OCI-LY7 (cell line): ENCODE results near the gene KCND3. TPM values are rescaled to one million over a fixed set of nuclear protein-coding genes. Genes with fewer than 3 reads are reported as not detected.

Experiments used
- BruUV-seq: library from RNA; stranded (reverse); fragments of 400-500 nt; replicated peaks from 2 replicates; lab custom pipeline; 2021; lab: Mats Ljungman, UMichigan
- CTCF ChIA-PET: fragments of 300-600 bp; sonication (Branson Sonifier 250); formaldehyde crosslinking; loops from one replicate; lab custom pipeline; 2022; ENCODE audit warnings: antibody characterized with exemption; ENCODE audit not compliant: unreplicated experiment; lab: Charles Lee
- POLR2A ChIA-PET: fragments of 300-600 bp; sonication (Branson Sonifier 250); formaldehyde crosslinking; loops from one replicate; lab custom pipeline; 2022; ENCODE audit warnings: antibody characterized with exemption; lab: Charles Lee
- DNase-seq: peaks from one replicate; pipeline ENCODE4 v3.0.0-alpha.2; 2015; ENCODE audit warnings: low spot score
- H2AFZ ChIP-seq: fragments of 200-600 bp; sonication (generic), shearing (Covaris generic); 2 replicates; pipeline ENCODE4 v1.6.1; 2014; ENCODE audit warnings: mild to moderate bottlenecking, antibody characterized with exemption, low read length, moderate library complexity
- H3K27ac ChIP-seq: fragments of 200-600 bp; sonication (generic); 2 replicates; pipeline ENCODE4 v1.5.1; 2014; ENCODE audit warnings: mixed run types, low read depth, mild to moderate bottlenecking, moderate library complexity, low read length, inconsistent platforms; ENCODE audit not compliant: poor library complexity, severe bottlenecking
- H3K36me3 ChIP-seq: fragments of 200-600 bp; sonication (generic); 2 replicates; pipeline ENCODE4 v1.6.1; 2014; ENCODE audit warnings: mild to moderate bottlenecking, antibody characterized with exemption, low read length, moderate library complexity, mixed read lengths; ENCODE audit not compliant: insufficient read depth
- H3K4me1 ChIP-seq: fragments of 200-600 bp; sonication (generic); 2 replicates; pipeline ENCODE4 v1.5.1; 2014; ENCODE audit warnings: mild to moderate bottlenecking, low read length; ENCODE audit not compliant: insufficient read depth, poor library complexity, severe bottlenecking
- H3K4me2 ChIP-seq: fragments of 200-600 bp; sonication (generic); 2 replicates; pipeline ENCODE4 v1.6.1; 2014; ENCODE audit warnings: mild to moderate bottlenecking, low read length
- H3K4me3 ChIP-seq: fragments of 200-600 bp; sonication (generic); 2 replicates; pipeline ENCODE4 v1.5.1; 2014; ENCODE audit warnings: mild to moderate bottlenecking, low read depth, low read length; ENCODE audit not compliant: poor library complexity, severe bottlenecking
- H3K79me2 ChIP-seq: fragments of 200-600 bp; sonication (generic); 2 replicates; pipeline ENCODE4 v1.6.1; 2016; ENCODE audit warnings: low read depth, mild to moderate bottlenecking, low read length, moderate library complexity, mixed read lengths; ENCODE audit not compliant: insufficient read depth
- H3K9me2 ChIP-seq: fragments of 200-600 bp; sonication (generic); 2 replicates; pipeline ENCODE4 v1.6.1; 2016; ENCODE audit warnings: mild to moderate bottlenecking, low read length, mixed read lengths; ENCODE audit not compliant: insufficient read depth
- H3K9me3 ChIP-seq: fragments of 200-600 bp; sonication (generic); 2 replicates; pipeline ENCODE4 v1.6.1; 2014; ENCODE audit warnings: mild to moderate bottlenecking, mixed run types, low read length, mixed read lengths
- H4K20me1 ChIP-seq: fragments of 200-600 bp; sonication (generic); 2 replicates; pipeline ENCODE4 v1.6.1; 2014; ENCODE audit warnings: mild to moderate bottlenecking, antibody characterized with exemption, low read length, moderate library complexity, mixed read lengths; ENCODE audit not compliant: insufficient read depth
- EZH2phosphoT487 ChIP-seq: fragments of 200-600 bp; sonication (generic); IDR thresholded peaks from 2 replicates; pipeline ENCODE4 v1.6.1; 2018; ENCODE audit warnings: low read depth, borderline replicate concordance, mild to moderate bottlenecking, mixed run types, antibody characterized with exemption, low read length, moderate library complexity, mixed read lengths
- intact Hi-C: fragments of 100-400 bp; cut with micrococcal nuclease; formaldehyde crosslinking; loops from one replicate; pipeline ENCODE4 v1.10.0; 2022; ENCODE audit not compliant: unreplicated experiment
- total RNA-seq, 2 experiments: library from RNA; depleted of rRNA in 1 of 2; stranded (reverse); fragments of >200 nt in 1 of 2; shearing (Covaris generic) in 1 of 2; gene quantifications; 2 replicates each; pipeline ENCODE4 v1.2.3, GENCODE V29; 2014 to 2022
- TF ChIP-seq, protein P1 (sequence below): fragments of 200-600 bp; sonication (generic); conservative IDR thresholded peaks from 2 replicates; pipeline ENCODE4 v1.5.1; 2014; ENCODE audit warnings: mild to moderate bottlenecking, antibody characterized with exemption, low read length, moderate library complexity, mixed read lengths

The KCND3 gene
- total RNA-seq, 2 experiments from 2014 or later, result not detected

- H3K9me3 ChIP-seq, result no peaks in the 10 kb centered on the region
- H3K36me3 ChIP-seq, result no peaks in the 10 kb centered on the region
- H3K79me2 ChIP-seq, result no peaks in the 10 kb centered on the region
- no peak overlapping the region for H3K27ac ChIP-seq
- H4K20me1 ChIP-seq, result no peaks in the 10 kb centered on the region
- DNase-seq, result no peak
- POLR2A ChIA-PET, result no interaction called here
- no peaks in the 10 kb centered on the region for H3K9me2 ChIP-seq
- no peaks in the 10 kb centered on the region for H3K4me1 ChIP-seq
- CTCF ChIA-PET, result no interaction called here
- no peak overlapping the region for H3K4me3 ChIP-seq
- no peak for TF ChIP-seq EZH2phosphoT487
- TF ChIP-seq, protein P1, sequence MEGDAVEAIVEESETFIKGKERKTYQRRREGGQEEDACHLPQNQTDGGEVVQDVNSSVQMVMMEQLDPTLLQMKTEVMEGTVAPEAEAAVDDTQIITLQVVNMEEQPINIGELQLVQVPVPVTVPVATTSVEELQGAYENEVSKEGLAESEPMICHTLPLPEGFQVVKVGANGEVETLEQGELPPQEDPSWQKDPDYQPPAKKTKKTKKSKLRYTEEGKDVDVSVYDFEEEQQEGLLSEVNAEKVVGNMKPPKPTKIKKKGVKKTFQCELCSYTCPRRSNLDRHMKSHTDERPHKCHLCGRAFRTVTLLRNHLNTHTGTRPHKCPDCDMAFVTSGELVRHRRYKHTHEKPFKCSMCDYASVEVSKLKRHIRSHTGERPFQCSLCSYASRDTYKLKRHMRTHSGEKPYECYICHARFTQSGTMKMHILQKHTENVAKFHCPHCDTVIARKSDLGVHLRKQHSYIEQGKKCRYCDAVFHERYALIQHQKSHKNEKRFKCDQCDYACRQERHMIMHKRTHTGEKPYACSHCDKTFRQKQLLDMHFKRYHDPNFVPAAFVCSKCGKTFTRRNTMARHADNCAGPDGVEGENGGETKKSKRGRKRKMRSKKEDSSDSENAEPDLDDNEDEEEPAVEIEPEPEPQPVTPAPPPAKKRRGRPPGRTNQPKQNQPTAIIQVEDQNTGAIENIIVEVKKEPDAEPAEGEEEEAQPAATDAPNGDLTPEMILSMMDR, result no peak
- H3K4me2 ChIP-seq, result no peak overlapping the region
- intact Hi-C loops, result no loop called here
- no TSS peak for BruUV-seq
- H2AFZ ChIP-seq, result no peak overlapping the region
Measured at GRCh38 chr1:111842411-111842810, 147.1 kb downstream of the KCND3 start.

DNA sequence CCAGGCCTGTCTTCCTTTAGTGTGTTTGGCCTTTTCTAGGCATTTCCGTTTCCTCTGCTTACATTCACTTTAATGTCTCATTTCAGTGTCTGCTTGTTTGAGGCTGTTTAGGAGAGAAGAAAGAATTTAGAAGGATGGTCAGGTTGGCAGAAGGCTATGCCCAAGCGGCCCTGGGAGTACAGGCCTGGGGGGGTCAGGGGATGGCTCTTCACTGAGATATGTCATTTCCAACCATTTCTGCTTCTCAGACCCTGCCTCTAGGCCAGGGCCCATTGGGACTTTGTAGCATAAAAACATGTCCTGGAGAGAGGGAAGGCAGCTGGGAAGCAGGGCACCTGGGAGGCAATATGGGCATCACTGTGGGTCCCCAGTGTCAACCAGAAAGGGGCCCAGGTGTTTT is 147.7 kb downstream of the KCND3 start:
- ChIA-PET POLR2A (no interaction called here), CTCF (no interaction called here)
- Histone ChIP-seq H3K27ac (no peak overlapping the region), H3K9me3 (no peaks in the 10 kb centered on the region), H3K4me1 (no peaks in the 10 kb centered on the region), H3K9me2 (no peaks in the 10 kb centered on the region), H2AFZ (no peak overlapping the region), H3K4me2 (no peak overlapping the region), H3K79me2 (no peaks in the 10 kb centered on the region), H3K36me3 (no peaks in the 10 kb centered on the region), H4K20me1 (no peaks in the 10 kb centered on the region), H3K4me3 (no peak overlapping the region)
- BruUV-seq, result no TSS peak
- no peak for DNase-seq
- intact Hi-C loops, result no loop called here
- TF ChIP-seq, protein P1, result no peak
- TF ChIP-seq EZH2phosphoT487, result no peak

DNA sequence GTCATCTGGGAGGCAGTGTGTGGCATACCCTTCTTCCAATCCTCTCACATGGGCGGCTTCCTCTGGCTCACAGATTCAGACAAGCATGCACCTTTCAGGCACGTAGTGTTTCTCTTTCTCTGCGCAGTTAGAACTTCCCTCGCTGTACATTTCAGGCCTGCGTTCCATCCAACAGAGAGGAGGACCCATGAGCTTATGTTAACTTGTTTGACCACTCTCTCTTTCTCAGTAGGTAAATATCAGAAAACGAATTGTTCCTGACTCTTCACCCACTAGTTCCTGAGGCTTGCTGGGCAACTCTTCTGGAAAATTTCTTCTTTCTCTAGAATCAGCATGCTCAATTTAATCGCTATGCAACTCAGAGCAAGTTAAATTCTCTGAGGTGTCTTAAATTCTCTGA is 148.3 kb downstream of the KCND3 start:
- CTCF ChIA-PET, result no interaction called here
- Histone ChIP-seq H3K4me2 (no peak overlapping the region), H2AFZ (no peak overlapping the region), H4K20me1 (no peaks in the 10 kb centered on the region), H3K9me2 (no peaks in the 10 kb centered on the region), H3K27ac (no peak overlapping the region), H3K4me3 (no peak overlapping the region), H3K79me2 (no peaks in the 10 kb centered on the region), H3K9me3 (no peaks in the 10 kb centered on the region), H3K4me1 (no peaks in the 10 kb centered on the region), H3K36me3 (no peaks in the 10 kb centered on the region)
- POLR2A ChIA-PET, result no interaction called here
- TF ChIP-seq, protein P1, result no peak
- no peak for TF ChIP-seq EZH2phosphoT487
- intact Hi-C loops, result no loop called here
- no peak for DNase-seq
- no TSS peak for BruUV-seq
